Activated naive CD8-positive, alpha-beta T cell treated with anti-CD3 and anti-CD28 coated beads for 36 hours (primary cell): ENCODE results near the gene FMNL1. TPM values are rescaled to one million over a fixed set of nuclear protein-coding genes. Genes with fewer than 3 reads are reported as not detected.
A peak's percentile ranks its signal among the peaks of the same experiment; 100 is the strongest.

Source experiments
- DNase-seq: peaks from one replicate; pipeline ENCODE4 v3.0.0; 2021
- H3K27ac Mint-ChIP-seq: one replicate; pipeline ENCODE4 v1.8.0; 2022; ENCODE audit warnings: mild to moderate bottlenecking, moderate library complexity, mixed read lengths
- H3K27me3 Mint-ChIP-seq: one replicate; pipeline ENCODE4 v1.8.0; 2022; ENCODE audit warnings: mild to moderate bottlenecking, mixed read lengths
- H3K36me3 Mint-ChIP-seq: one replicate; pipeline ENCODE4 v1.8.0; 2021; ENCODE audit warnings: mild to moderate bottlenecking, mixed read lengths
- H3K4me1 Mint-ChIP-seq: one replicate; pipeline ENCODE4 v1.8.0; 2021; ENCODE audit warnings: mixed read lengths
- H3K4me3 Mint-ChIP-seq: one replicate; pipeline ENCODE4 v1.8.0; 2022; ENCODE audit warnings: mild to moderate bottlenecking, moderate library complexity, mixed read lengths
- H3K9me3 Mint-ChIP-seq: one replicate; pipeline ENCODE4 v1.8.0; 2022; ENCODE audit warnings: mixed read lengths
- total RNA-seq, 2 experiments: library from RNA; stranded (reverse); gene quantifications; one replicate each; pipeline ENCODE4 v1.2.3, GENCODE V29; 2021

The FMNL1 gene
- total RNA-seq, result 100 to 1,000 TPM; 215 to 219 TPM

- Mint-ChIP-seq H3K9me3 (no peaks in the 10 kb centered on the region), H3K4me1 (peaks cover 49% of the 10 kb centered on the region), H3K4me3 (peak within 1 kb of the TSS; percentile 96), H3K27ac (peak within 1 kb of the TSS; percentile 99), H3K27me3 (no peaks in the 10 kb centered on the region), H3K36me3 (peaks cover 55% of the 10 kb centered on the region)
- DNase-seq, result peak; percentile 68
Observed at GRCh38 chr17:45221081-45222013, at the start of gene FMNL1. Gene FMNL1, plus strand, starts transcription at chr17:45221885. Its CDS starts 240 bp downstream, at chr17:45222125.

- peak overlapping the region; percentile 82 for H3K27ac Mint-ChIP-seq
Observed at GRCh38 chr17:45172232-45172540, 49.5 kb upstream of the FMNL1 start.

GRCh38 chr17:45172541-45173286 lies 49.0 kb upstream of the FMNL1 start:
- Mint-ChIP-seq H3K27ac (peak overlapping the region; percentile 82), H3K9me3 (no peaks in the 10 kb centered on the region), H3K27me3 (no peaks in the 10 kb centered on the region), H3K36me3 (no peaks in the 10 kb centered on the region), H3K4me1 (peaks cover 25% of the 10 kb centered on the region), H3K4me3 (peak overlapping the region; percentile 50)
- DNase-seq, result peak; percentile 64

More at GRCh38 chr17:45172232-45172540, 49.5 kb upstream of the FMNL1 start:
- H3K36me3 Mint-ChIP-seq, result no peaks in the 10 kb centered on the region
- H3K27me3 Mint-ChIP-seq, result no peaks in the 10 kb centered on the region
- peak overlapping the region; percentile 50 for H3K4me3 Mint-ChIP-seq
- DNase-seq, result no peak
- H3K9me3 Mint-ChIP-seq, result no peaks in the 10 kb centered on the region
- peaks cover 25% of the 10 kb centered on the region for H3K4me1 Mint-ChIP-seq

- Mint-ChIP-seq H3K36me3 (no peaks in the 10 kb centered on the region), H3K27ac (no peak overlapping the region), H3K27me3 (no peaks in the 10 kb centered on the region)
Observed at GRCh38 chr17:45175759-45176115, 45.9 kb upstream of the FMNL1 start.

GRCh38 chr17:45177563-45177962 lies 44.1 kb upstream of the FMNL1 start:
- H3K36me3 Mint-ChIP-seq, result no peaks in the 10 kb centered on the region
- no peak overlapping the region for H3K27ac Mint-ChIP-seq
- H3K27me3 Mint-ChIP-seq, result no peaks in the 10 kb centered on the region
- H3K9me3 Mint-ChIP-seq, result no peaks in the 10 kb centered on the region
- no peak for DNase-seq
- H3K4me1 Mint-ChIP-seq, result peaks cover 5% of the 10 kb centered on the region
- H3K4me3 Mint-ChIP-seq, result no peak overlapping the region

More at GRCh38 chr17:45175759-45176115, 45.9 kb upstream of the FMNL1 start:
- Mint-ChIP-seq H3K4me1 (peaks cover 20% of the 10 kb centered on the region), H3K4me3 (no peak overlapping the region), H3K9me3 (no peaks in the 10 kb centered on the region)
- no peak for DNase-seq

GRCh38 chr17:45184144-45184543 lies 37.5 kb upstream of the FMNL1 start:
- Mint-ChIP-seq H3K4me3 (no peak overlapping the region), H3K4me1 (no peaks in the 10 kb centered on the region), H3K36me3 (no peaks in the 10 kb centered on the region), H3K9me3 (no peaks in the 10 kb centered on the region), H3K27me3 (no peaks in the 10 kb centered on the region), H3K27ac (no peak overlapping the region)
- no peak for DNase-seq

- DNase-seq, result no peak
- no peak overlapping the region for H3K27ac Mint-ChIP-seq
- no peaks in the 10 kb centered on the region for H3K4me1 Mint-ChIP-seq
- no peaks in the 10 kb centered on the region for H3K27me3 Mint-ChIP-seq
- H3K9me3 Mint-ChIP-seq, result no peaks in the 10 kb centered on the region
- no peaks in the 10 kb centered on the region for H3K36me3 Mint-ChIP-seq
- no peak overlapping the region for H3K4me3 Mint-ChIP-seq
Observed at GRCh38 chr17:45186801-45187354, 34.8 kb upstream of the FMNL1 start.

- no peaks in the 10 kb centered on the region for H3K27me3 Mint-ChIP-seq
- no peak for DNase-seq
- H3K9me3 Mint-ChIP-seq, result no peaks in the 10 kb centered on the region
- H3K27ac Mint-ChIP-seq, result no peak overlapping the region
- no peaks in the 10 kb centered on the region for H3K4me1 Mint-ChIP-seq
- no peaks in the 10 kb centered on the region for H3K36me3 Mint-ChIP-seq
- no peak overlapping the region for H3K4me3 Mint-ChIP-seq
Observed at GRCh38 chr17:45189009-45189408, 32.7 kb upstream of the FMNL1 start.

GRCh38 chr17:45190503-45191255 lies 31.0 kb upstream of the FMNL1 start:
- Mint-ChIP-seq H3K27me3 (no peaks in the 10 kb centered on the region), H3K9me3 (peaks cover 1% of the 10 kb centered on the region), H3K4me3 (no peak overlapping the region), H3K36me3 (no peaks in the 10 kb centered on the region), H3K27ac (no peak overlapping the region), H3K4me1 (no peaks in the 10 kb centered on the region)
- DNase-seq, result no peak

GRCh38 chr17:45195424-45195823 lies 26.3 kb upstream of the FMNL1 start:
- Mint-ChIP-seq H3K4me3 (no peak overlapping the region), H3K36me3 (no peaks in the 10 kb centered on the region)

GRCh38 chr17:45197108-45197507 lies 24.6 kb upstream of the FMNL1 start:
- no peaks in the 10 kb centered on the region for H3K36me3 Mint-ChIP-seq
- no peak for DNase-seq
- H3K4me3 Mint-ChIP-seq, result no peak overlapping the region
- H3K27ac Mint-ChIP-seq, result no peak overlapping the region
- no peaks in the 10 kb centered on the region for H3K27me3 Mint-ChIP-seq
- peaks cover 3% of the 10 kb centered on the region for H3K4me1 Mint-ChIP-seq
- H3K9me3 Mint-ChIP-seq, result peaks cover 1% of the 10 kb centered on the region

More at GRCh38 chr17:45195424-45195823, 26.3 kb upstream of the FMNL1 start:
- no peaks in the 10 kb centered on the region for H3K27me3 Mint-ChIP-seq
- no peak overlapping the region for H3K27ac Mint-ChIP-seq
- DNase-seq, result no peak
- peaks cover 1% of the 10 kb centered on the region for H3K9me3 Mint-ChIP-seq
- H3K4me1 Mint-ChIP-seq, result peaks cover 3% of the 10 kb centered on the region

- no peak overlapping the region for H3K27ac Mint-ChIP-seq
- peaks cover 3% of the 10 kb centered on the region for H3K4me1 Mint-ChIP-seq
- no peaks in the 10 kb centered on the region for H3K27me3 Mint-ChIP-seq
- H3K4me3 Mint-ChIP-seq, result no peak overlapping the region
- peaks cover 1% of the 10 kb centered on the region for H3K9me3 Mint-ChIP-seq
- peak; percentile 92 for DNase-seq
- no peaks in the 10 kb centered on the region for H3K36me3 Mint-ChIP-seq
Observed at GRCh38 chr17:45197555-45198334, 23.9 kb upstream of the FMNL1 start.

- H3K4me3 Mint-ChIP-seq, result no peak overlapping the region
- H3K27me3 Mint-ChIP-seq, result no peaks in the 10 kb centered on the region
- no peak for DNase-seq
- no peaks in the 10 kb centered on the region for H3K9me3 Mint-ChIP-seq
- peaks cover 3% of the 10 kb centered on the region for H3K4me1 Mint-ChIP-seq
- no peaks in the 10 kb centered on the region for H3K36me3 Mint-ChIP-seq
- no peak overlapping the region for H3K27ac Mint-ChIP-seq
Observed at GRCh38 chr17:45200701-45201100, 21.0 kb upstream of the FMNL1 start.

- Mint-ChIP-seq H3K4me1 (peaks cover 3% of the 10 kb centered on the region), H3K9me3 (no peaks in the 10 kb centered on the region), H3K27me3 (no peaks in the 10 kb centered on the region), H3K36me3 (no peaks in the 10 kb centered on the region), H3K27ac (no peak overlapping the region), H3K4me3 (no peak overlapping the region)
- no peak for DNase-seq
Observed at GRCh38 chr17:45201457-45201856, 20.2 kb upstream of the FMNL1 start.
